ENCODE data around the gene APOL5. TPM values are rescaled to one million over a fixed set of nuclear protein-coding genes. Genes with fewer than 3 reads are reported as not detected.

The APOL5 gene
- polyA plus RNA-seq, 1 of the 3 experiments (the other 2 are of a cell fraction), result not detected

DNA sequence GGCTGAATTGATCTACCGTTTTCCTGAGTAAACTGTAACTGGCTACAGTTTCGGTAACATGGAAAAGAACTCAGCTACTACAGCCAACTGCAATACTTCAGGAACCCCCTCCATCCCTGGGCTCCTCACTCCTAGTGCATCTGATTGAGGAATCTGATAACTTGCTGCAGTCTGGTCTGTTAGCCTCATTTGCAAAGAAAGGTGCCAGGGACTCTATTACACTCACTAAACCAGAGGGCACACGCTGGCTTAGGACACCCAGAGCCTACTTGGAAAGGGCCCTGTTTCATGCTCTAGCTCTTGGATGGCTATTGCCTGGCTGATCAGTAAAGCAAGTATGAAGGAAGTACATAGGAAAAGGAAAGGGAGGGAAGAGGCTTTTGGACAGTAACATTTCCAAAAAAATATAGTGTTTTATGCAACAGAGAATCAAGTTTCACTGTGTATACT is 22.3 kb downstream of the APOL5 start:
- no peak overlapping the region for H3K4me2 ChIP-seq
- H3K9ac ChIP-seq, result no peak overlapping the region
- TF ChIP-seq YY1 (IDR thresholded peaks at IDR 0.05; ENCODE audit: low read depth) (no peak), SMC3 (IDR thresholded peaks at IDR 0.05; ENCODE audit: low read depth, low read length) (0 out of 2 replicates have a peak, but pooled peaks have one; percentile 6), FOSL2 (IDR thresholded peaks at IDR 0.05; ENCODE audit: borderline replicate concordance, low read depth) (no peak)
- H2AFZ ChIP-seq (ENCODE audit: low read depth), result no peak overlapping the region
- CTCF ChIA-PET, result interaction anchor here (1.0 to 1.6 kb wide), 2 partner anchors 10 to 113 kb away, joined by 3 to 9 read pairs; no protein-coding TSS in a partner anchor
- H3K79me2 ChIP-seq (ENCODE audit: insufficient read depth), result peaks cover 17% of the 10 kb centered on the region; the same call in 1 of the 2 replicates
- POLR2A ChIA-PET, result no interaction called here
- H3K36me3 ChIP-seq (replicated peaks in 1 of 2; ENCODE audit: control insufficient read depth in 1 of 2, insufficient read depth in 2 of 2, low read length in 1 of 2), result peaks cover 50 to 59% of the 10 kb centered on the region in 2 experiments
- peaks cover 4% of the 10 kb centered on the region; the same call in 1 of the 2 replicates for H4K20me1 ChIP-seq (ENCODE audit: insufficient read depth)
- peaks cover 49% of the 10 kb centered on the region for H3F3A ChIP-seq (replicated peaks; ENCODE audit: insufficient read depth)
- no peaks in the 10 kb centered on the region for H3K9me3 ChIP-seq
- peak overlapping the region in 1 of 2 experiments; percentile 24; a peak in 1 of 4 replicates for H3K27ac ChIP-seq (ENCODE audit: low read depth in 2 of 2, low read length in 1 of 2)
- no peaks in the 10 kb centered on the region for H3K27me3 ChIP-seq (ENCODE audit: insufficient read depth)
- DNase-seq, result no peak
- H3K4me3 ChIP-seq (ENCODE audit: low read depth in 2 of 2, low read length in 1 of 2), result no peak overlapping the region
- no peaks in the 10 kb centered on the region for H3K9me2 ChIP-seq
- WGBS (ENCODE audit: low lambda C conversion rate), result 97% methylated on average over 3 of the region's 3 CpGs
- H3K4me1 ChIP-seq (ENCODE audit: control insufficient read depth in 1 of 2, insufficient read depth in 2 of 2, low read depth in 1 of 2, low read length in 1 of 2), result peaks cover 29 to 41% of the 10 kb centered on the region in 2 experiments

DNA sequence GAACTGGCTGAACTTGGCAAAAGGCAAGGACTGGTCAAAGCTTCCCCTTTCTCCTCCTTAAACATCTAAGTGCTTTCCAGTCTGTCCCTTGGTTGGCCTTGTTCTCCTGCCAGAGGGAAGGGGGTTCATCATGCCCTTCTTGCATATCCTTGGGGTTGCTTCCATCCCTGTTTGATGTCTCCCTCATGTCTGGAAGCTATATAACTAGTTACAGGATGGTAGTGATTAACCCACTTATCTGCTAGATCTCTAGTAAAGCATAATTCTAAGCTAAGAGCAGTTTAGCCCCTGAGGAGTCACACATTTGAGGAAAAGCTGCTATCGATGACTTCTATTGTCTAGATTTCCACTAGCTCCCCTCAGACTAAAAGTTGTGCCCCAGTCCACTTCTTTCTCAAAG is 22.9 kb downstream of the APOL5 start:
- peaks cover 4% of the 10 kb centered on the region; the same call in 1 of the 2 replicates for H4K20me1 ChIP-seq (ENCODE audit: insufficient read depth)
- no peaks in the 10 kb centered on the region for H3K9me3 ChIP-seq
- H3F3A ChIP-seq (replicated peaks; ENCODE audit: insufficient read depth), result peaks cover 51% of the 10 kb centered on the region
- CTCF ChIA-PET, result interaction anchor here (0.6 to 1.6 kb wide), 7 partner anchors 9 to 325 kb away, joined by 3 to 9 read pairs (median 3); no protein-coding TSS in a partner anchor
- H3K27me3 ChIP-seq (ENCODE audit: insufficient read depth), result no peaks in the 10 kb centered on the region
- no peak overlapping the region for H3K4me3 ChIP-seq (ENCODE audit: low read depth in 2 of 2, low read length in 1 of 2)
- 44% methylated on average over 1 of the region's 1 CpG for WGBS (ENCODE audit: low lambda C conversion rate)
- no peak overlapping the region for H2AFZ ChIP-seq (ENCODE audit: low read depth)
- H3K4me1 ChIP-seq (ENCODE audit: control insufficient read depth in 1 of 2, insufficient read depth in 2 of 2, low read depth in 1 of 2, low read length in 1 of 2), result peaks cover 29 to 41% of the 10 kb centered on the region in 2 experiments
- H3K9ac ChIP-seq, result no peak overlapping the region
- no peak overlapping the region for H3K4me2 ChIP-seq
- peaks cover 57 to 65% of the 10 kb centered on the region in 2 experiments for H3K36me3 ChIP-seq (replicated peaks in 1 of 2; ENCODE audit: control insufficient read depth in 1 of 2, insufficient read depth in 2 of 2, low read length in 1 of 2)
- TF ChIP-seq ZBTB33 (IDR thresholded peaks at IDR 0.05; ENCODE audit: borderline replicate concordance, low read depth) (no peak), ELF1 (IDR thresholded peaks at IDR 0.05) (no peak), FOXM1 (IDR thresholded peaks at IDR 0.05; ENCODE audit: low read depth) (no peak), RAD21 (IDR thresholded peaks at IDR 0.05; ENCODE audit: low read length) (no peak), FOSL2 (IDR thresholded peaks at IDR 0.05; ENCODE audit: borderline replicate concordance, low read depth) (no peak), FOXJ3 (CRISPR knock-in tag; IDR thresholded peaks at IDR 0.05) (no peak), YY1 (IDR thresholded peaks at IDR 0.05; ENCODE audit: low read depth) (no peak), RCOR1 (IDR thresholded peaks at IDR 0.05; ENCODE audit: low read length) (no peak), EZH2phosphoT487 (IDR thresholded peaks at IDR 0.05; ENCODE audit: borderline replicate concordance, low read depth) (no peak)
- POLR2A ChIA-PET, result no interaction called here
- peak overlapping the region; percentile 24 to 86 for H3K27ac ChIP-seq (ENCODE audit: low read depth in 2 of 2, low read length in 1 of 2)
- peaks cover 17% of the 10 kb centered on the region; the same call in 1 of the 2 replicates for H3K79me2 ChIP-seq (ENCODE audit: insufficient read depth)
- H3K9me2 ChIP-seq, result no peaks in the 10 kb centered on the region
- DNase-seq, result no peak
